ENCODE results near the gene MORC2.

MORC2 gene

GRCh38 chr22:30880847-30881246 is 87.7 kb downstream of the MORC2 start:
- no peak overlapping the region for H3K4me3 ChIP-seq (ENCODE audit: low read depth, low read length)
- no peak for TF ChIP-seq CTCF (IDR thresholded peaks at IDR 0.05; ENCODE audit: borderline replicate concordance, insufficient read depth, low read depth, low read length)

- H3K4me3 ChIP-seq (ENCODE audit: low read depth, low read length) = no peak overlapping the region
- no peak for TF ChIP-seq CTCF (IDR thresholded peaks at IDR 0.05; ENCODE audit: borderline replicate concordance, insufficient read depth, low read depth, low read length)
Measured at GRCh38 chr22:30880181-30880601, 88.4 kb downstream of the MORC2 start.

GRCh38 chr22:30879415-30879797 is 89.2 kb downstream of the MORC2 start:
- no peak for TF ChIP-seq CTCF (IDR thresholded peaks at IDR 0.05; ENCODE audit: borderline replicate concordance, insufficient read depth, low read depth, low read length)
- H3K4me3 ChIP-seq (ENCODE audit: low read depth, low read length) = no peak overlapping the region

DNA sequence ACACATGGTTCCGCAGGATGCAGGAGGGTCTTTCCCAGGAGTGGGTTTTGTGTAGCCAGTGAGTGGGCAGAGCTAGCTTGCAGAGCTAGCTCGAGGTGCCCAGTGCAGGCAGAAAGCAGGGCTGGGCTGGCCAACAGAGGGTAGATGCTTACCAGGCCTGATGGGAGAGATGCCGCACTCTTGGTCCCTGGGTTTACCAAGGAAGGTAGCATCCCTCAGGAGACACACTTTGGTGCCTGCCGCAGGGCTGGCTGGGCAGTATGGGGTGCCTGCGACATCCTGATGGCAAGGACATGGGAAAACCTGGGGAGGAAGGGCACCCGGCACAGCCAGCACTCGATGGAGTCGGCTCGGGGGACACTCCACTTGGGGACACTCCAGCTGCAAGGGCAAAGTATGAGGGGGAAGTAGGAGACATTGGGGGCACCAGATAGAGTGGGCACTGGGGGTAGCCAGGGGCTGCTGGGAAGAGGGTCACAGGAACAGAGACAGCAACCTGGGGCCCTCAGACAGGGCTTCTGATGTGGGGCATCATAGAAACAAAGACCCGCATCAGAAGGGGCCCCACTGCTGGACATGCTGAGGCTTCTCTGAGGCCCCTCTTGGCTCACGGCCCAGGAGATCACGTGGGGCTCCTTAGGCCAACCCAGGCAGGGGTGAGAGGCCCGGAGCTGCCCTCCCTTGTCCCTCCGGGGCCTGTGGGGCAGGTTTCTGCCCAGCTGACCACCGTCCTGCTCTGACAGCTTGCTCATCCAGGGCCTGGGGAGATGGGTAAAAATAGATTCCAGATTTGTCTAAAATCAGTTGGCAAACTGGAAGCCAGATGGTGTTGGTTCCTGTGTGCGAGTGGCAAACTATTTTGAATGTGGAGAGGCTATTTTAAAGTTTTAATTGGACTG is 89.8 kb downstream of the MORC2 start:
- H3K4me3 ChIP-seq (ENCODE audit: low read depth, low read length) = no peak overlapping the region
- no peak for TF ChIP-seq CTCF (IDR thresholded peaks at IDR 0.05; ENCODE audit: borderline replicate concordance, insufficient read depth, low read depth, low read length)

DNA sequence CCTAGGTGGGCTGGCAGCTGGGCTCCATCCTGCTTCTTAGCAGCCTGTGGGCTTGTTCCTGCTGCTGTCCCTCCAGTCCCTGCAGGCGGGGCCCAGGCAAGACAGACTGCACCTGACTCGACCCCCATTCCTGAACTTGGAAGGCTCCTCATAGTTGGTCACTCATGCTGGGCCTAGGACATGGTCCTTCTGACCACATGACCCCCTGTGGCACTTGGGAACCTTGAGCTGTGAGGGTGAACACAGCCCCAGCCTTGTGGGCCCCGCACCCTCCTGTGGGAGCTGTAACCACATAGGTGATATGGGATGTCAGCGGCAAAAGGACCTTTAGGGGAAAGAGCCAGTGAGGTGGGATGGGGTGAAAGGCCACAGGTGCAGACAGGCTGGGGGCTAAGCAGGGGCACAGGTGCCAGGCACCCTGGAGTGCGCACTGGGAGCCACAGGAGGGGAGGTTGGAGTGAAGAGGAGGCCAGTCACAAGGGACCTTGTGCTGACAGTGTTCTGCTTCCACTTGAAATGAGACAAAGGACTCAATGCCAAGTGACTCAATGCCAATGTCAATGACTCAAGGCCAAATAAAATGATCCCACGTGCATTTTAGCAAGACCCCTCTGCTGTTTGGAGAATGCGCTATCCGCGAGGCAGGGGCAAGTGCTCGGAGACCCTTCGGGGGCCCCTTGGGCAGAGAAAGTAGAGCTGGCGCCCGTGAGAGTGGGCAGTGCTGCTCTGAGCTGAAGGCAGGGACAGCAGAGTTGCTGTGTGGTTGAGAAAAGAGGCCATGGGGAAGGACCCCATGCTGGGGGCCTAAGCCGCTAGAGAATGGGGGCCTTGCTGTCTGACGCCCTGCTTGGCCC is 90.7 kb downstream of the MORC2 start:
- no peak for TF ChIP-seq CTCF (IDR thresholded peaks at IDR 0.05; ENCODE audit: borderline replicate concordance, insufficient read depth, low read depth, low read length)
- H3K4me3 ChIP-seq (ENCODE audit: low read depth, low read length) = no peak overlapping the region

DNA sequence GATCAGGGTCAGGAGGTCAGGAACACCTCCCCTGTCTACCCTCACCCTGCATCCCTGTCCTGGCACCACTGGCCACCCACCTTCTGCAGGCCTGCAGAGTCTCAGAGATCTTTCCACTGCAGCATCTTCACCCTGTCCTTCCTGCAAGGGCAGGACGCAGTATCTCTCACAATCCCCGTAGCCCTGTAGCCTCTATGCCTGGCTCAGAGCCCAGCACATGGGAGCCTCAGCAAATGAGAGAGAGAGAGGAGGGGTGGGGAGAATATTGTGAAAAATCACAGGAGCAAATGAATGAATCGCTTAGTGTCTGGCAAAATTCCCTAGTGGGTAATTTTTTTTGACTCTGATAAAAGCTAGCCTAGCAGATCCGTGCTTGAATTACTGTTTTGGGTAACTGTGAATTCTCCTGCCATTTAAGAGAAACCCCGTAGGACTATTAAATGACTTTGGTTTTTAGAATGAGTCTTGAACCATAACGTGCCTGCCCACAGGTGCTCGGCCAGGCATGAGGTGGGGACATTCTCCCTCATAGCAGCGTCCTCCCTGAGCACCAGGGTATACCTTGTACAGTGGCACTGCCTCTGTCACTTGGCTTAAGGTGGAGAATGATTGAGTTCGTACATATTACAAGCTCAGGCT is 91.5 kb downstream of the MORC2 start:
- no peak for TF ChIP-seq CTCF (IDR thresholded peaks at IDR 0.05; ENCODE audit: borderline replicate concordance, insufficient read depth, low read depth, low read length)

More for the DNA sequence above, 91.5 kb downstream of the MORC2 start:
- H3K4me3 ChIP-seq (ENCODE audit: low read depth, low read length) = no peak overlapping the region
